ENCODE measurements around the gene KIAA1755.

KIAA1755 gene

DNA sequence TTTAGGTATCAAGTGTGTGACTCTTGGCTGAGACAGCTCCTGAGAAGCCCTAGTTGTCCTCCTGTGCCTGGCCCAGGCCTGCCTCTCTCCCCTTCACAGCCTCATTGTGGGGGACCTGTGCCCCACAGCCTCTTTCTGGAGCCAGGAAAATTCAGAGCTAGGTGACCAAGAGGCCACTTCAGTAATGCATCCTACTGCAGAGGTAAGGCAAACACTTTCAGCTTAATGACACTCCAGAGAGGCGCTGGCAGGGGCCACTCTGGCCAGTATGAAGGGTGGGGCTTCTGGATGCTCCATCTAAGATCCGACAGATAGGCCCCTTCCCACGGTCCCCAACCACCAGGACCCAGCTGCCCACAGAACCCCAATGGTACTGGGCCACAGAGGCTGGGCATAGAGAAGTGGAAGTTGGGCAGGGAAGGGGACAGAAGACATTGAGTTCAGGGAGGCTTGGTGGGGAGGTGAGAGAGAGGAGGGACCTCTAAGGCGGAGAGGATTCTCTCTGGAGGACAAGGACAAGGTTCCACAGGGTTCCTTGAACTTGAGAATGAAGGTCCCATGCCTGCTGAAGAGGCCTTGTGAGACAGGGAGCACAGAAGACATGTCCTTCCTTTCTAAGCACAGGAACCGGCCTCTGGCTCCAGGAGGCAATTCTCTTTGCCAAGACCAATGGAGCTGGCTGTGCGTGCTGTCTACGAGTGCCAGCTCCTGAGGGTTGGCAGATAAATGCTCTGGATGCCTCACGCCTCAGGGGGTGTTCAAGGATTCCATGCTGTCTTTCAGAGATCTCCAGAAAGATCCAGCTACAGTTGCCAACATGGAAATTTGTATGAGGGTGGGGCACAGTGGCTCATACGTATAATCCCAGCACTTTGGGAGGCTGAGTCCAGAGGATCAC, 49.1 kb downstream of the KIAA1755 start:
- Histone ChIP-seq H3K27ac (peak overlapping the region; percentile 78 to 82), H3K9me3 (no peaks in the 10 kb centered on the region), H3K36me3 (no peaks in the 10 kb centered on the region), H3K4me1 (peaks cover 0 to 55% (median 35%) of the 10 kb centered on the region in 4 donors), H3K27me3 (no peaks in the 10 kb centered on the region), H3K4me3 (no peak overlapping the region)
- DNase-seq: peak; percentile 49 to 85
- intact Hi-C loops (cut with DNase I; ENCODE audit: low total_unique reads): no loop called here
- TF ChIP-seq, protein P1, sequence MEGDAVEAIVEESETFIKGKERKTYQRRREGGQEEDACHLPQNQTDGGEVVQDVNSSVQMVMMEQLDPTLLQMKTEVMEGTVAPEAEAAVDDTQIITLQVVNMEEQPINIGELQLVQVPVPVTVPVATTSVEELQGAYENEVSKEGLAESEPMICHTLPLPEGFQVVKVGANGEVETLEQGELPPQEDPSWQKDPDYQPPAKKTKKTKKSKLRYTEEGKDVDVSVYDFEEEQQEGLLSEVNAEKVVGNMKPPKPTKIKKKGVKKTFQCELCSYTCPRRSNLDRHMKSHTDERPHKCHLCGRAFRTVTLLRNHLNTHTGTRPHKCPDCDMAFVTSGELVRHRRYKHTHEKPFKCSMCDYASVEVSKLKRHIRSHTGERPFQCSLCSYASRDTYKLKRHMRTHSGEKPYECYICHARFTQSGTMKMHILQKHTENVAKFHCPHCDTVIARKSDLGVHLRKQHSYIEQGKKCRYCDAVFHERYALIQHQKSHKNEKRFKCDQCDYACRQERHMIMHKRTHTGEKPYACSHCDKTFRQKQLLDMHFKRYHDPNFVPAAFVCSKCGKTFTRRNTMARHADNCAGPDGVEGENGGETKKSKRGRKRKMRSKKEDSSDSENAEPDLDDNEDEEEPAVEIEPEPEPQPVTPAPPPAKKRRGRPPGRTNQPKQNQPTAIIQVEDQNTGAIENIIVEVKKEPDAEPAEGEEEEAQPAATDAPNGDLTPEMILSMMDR (IDR thresholded peaks at IDR 0.05): no peak

DNA sequence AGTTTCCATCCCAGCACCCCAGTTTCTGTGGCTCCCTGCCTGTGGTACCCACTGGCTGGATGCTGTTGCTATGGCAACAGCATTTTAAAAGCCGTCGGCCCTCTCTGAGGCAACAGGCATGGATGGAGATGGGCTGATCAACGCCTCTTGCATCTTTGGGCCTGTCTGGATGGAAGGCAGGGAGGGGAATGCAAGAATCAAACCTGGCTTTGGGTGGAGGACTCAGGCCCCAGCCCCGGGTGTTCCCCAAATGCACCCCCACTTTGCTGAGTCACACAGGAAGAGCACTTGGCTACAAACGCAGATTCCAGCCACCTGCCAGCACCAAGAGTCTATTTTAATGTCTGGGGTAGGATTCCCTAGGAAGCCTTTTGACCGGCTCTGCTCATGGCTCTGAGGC, 49.8 kb downstream of the KIAA1755 start:
- H3K27me3 ChIP-seq: no peaks in the 10 kb centered on the region
- intact Hi-C loops (cut with DNase I; ENCODE audit: low total_unique reads): no loop called here
- TF ChIP-seq, protein P1 (IDR thresholded peaks at IDR 0.05): no peak
- H3K4me1 ChIP-seq: peaks cover 0 to 55% (median 35%) of the 10 kb centered on the region in 4 donors
- H3K4me3 ChIP-seq: no peak overlapping the region
- no peaks in the 10 kb centered on the region for H3K36me3 ChIP-seq
- DNase-seq: peak; percentile 13 to 65
- peak overlapping the region; percentile 78 to 82 for H3K27ac ChIP-seq
- no peaks in the 10 kb centered on the region for H3K9me3 ChIP-seq

DNA sequence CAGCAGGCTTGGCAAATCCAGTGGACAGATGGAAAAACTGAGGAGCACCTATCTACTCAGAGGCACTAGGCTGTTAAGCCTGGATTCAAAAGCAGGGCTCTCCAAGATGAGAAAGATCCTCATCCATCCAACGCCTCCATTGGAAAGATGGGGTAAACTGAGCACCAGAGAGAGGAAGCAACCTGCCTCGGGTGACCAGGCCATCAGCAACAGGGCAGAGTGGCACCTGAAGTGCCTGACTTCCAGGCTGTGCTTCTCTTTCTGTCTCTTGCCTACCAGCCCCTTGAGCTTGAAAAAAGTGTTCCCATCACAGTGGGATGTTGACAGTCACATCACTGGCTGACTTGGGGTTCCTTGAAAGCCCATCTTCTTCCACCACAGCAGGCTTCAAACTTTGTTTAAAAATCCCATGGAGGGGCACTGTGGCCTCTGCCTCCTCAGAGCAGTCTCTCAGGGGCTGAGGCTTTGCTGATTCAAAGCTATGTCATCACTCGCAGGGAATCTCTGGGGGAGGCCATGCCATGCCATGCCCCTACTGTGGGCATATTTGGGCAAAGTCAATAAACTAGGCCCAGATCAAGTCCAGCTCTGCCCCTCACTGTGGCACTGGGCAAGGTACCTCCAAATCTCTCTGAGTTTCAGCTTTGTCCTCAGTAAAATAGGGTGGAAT, 50.7 kb downstream of the KIAA1755 start:
- H3K4me1 ChIP-seq: peaks cover 0 to 55% (median 35%) of the 10 kb centered on the region in 4 donors
- DNase-seq: peak; percentile 20 to 68
- H3K4me3 ChIP-seq: no peak overlapping the region
- H3K27me3 ChIP-seq: no peaks in the 10 kb centered on the region
- H3K9me3 ChIP-seq: no peaks in the 10 kb centered on the region
- peak overlapping the region; percentile 78 to 82 for H3K27ac ChIP-seq
- H3K36me3 ChIP-seq: no peaks in the 10 kb centered on the region
- TF ChIP-seq, protein P1 (IDR thresholded peaks at IDR 0.05): no peak
- intact Hi-C loops (cut with DNase I; ENCODE audit: low total_unique reads): no loop called here

DNA sequence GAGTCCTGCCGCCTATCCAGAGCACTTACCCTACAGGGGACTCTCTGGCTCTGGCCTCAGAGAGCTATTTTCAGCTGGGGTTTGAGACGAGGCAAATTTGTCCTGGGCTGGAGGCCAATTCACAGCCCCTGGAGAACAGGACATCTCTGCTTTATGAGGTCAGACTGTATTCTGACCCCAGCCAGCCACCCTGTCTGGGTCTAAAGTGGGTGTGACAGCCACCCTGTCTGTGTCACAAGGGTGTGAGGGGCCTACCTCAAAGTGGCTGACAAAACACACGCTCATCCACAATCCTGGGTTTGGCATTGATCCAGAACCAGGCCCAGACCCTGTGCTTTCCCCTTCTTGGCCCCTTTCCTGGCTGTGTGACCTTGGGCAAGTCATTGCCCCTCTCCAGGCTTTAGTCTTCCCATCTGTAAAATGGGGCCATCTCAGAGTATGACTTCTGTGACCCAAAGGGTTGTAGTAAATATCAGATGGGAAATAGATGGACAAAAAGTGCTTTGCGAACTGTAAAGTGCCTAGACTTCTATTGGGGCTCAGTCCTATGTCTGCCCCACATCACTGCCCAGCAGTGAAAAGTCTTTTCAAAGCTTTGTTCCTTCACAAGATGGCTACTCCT, 51.4 kb downstream of the KIAA1755 start:
- Histone ChIP-seq H3K27ac (peak overlapping the region; percentile 78 to 82), H3K4me3 (no peak overlapping the region), H3K4me1 (peaks cover 0 to 55% (median 35%) of the 10 kb centered on the region in 4 donors), H3K27me3 (no peaks in the 10 kb centered on the region), H3K9me3 (no peaks in the 10 kb centered on the region), H3K36me3 (no peaks in the 10 kb centered on the region)
- intact Hi-C loops (cut with DNase I; ENCODE audit: low total_unique reads): no loop called here
- peak; percentile 46 to 87 for DNase-seq
- TF ChIP-seq, protein P1 (IDR thresholded peaks at IDR 0.05): no peak

DNA sequence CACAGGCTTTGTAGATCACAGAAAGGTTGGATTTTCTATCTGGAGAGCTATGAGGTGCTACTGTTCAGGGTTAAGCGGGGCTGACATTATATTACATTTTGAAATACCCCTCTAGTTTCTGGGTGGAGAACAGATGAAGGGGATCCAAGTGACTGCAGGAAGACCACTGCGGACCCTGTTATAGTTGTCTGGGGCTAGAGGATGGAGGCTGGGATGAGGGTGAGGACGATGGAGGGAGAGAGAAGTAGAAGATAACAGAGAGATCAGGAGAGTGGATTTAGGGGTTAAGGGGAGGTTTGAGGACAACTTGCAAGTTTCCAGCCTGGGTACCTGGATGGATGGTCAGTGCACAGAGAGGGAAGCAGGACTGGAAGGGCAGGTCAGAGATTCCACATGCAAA, 52.0 kb downstream of the KIAA1755 start:
- Histone ChIP-seq H3K4me1 (peaks cover 0 to 54% (median 35%) of the 10 kb centered on the region in 4 donors), H3K9me3 (no peaks in the 10 kb centered on the region), H3K27me3 (no peaks in the 10 kb centered on the region), H3K36me3 (no peaks in the 10 kb centered on the region), H3K4me3 (no peak overlapping the region), H3K27ac (peak overlapping the region; percentile 78 to 82)
- TF ChIP-seq, protein P1 (IDR thresholded peaks at IDR 0.05): no peak
- intact Hi-C loops (cut with DNase I; ENCODE audit: low total_unique reads): no loop called here
- DNase-seq: peak in 1 of 2 donors; percentile 27

All from tibial artery (tissue), 4 donors.